Pericardium fibroblast (primary cell): ENCODE measurements around the gene ABHD16A. TPM values are rescaled to one million over a fixed set of nuclear protein-coding genes. Genes with fewer than 3 reads are reported as not detected.

Source experiments
- total RNA-seq: library from RNA; depleted of rRNA; stranded (reverse); fragments of >200 nt; gene quantifications from 2 replicates; pipeline ENCODE4 v1.2.3, GENCODE V29; 2015

ABHD16A gene
- 25.7 and 29.2 TPM in 2 replicates for total RNA-seq

DNA sequence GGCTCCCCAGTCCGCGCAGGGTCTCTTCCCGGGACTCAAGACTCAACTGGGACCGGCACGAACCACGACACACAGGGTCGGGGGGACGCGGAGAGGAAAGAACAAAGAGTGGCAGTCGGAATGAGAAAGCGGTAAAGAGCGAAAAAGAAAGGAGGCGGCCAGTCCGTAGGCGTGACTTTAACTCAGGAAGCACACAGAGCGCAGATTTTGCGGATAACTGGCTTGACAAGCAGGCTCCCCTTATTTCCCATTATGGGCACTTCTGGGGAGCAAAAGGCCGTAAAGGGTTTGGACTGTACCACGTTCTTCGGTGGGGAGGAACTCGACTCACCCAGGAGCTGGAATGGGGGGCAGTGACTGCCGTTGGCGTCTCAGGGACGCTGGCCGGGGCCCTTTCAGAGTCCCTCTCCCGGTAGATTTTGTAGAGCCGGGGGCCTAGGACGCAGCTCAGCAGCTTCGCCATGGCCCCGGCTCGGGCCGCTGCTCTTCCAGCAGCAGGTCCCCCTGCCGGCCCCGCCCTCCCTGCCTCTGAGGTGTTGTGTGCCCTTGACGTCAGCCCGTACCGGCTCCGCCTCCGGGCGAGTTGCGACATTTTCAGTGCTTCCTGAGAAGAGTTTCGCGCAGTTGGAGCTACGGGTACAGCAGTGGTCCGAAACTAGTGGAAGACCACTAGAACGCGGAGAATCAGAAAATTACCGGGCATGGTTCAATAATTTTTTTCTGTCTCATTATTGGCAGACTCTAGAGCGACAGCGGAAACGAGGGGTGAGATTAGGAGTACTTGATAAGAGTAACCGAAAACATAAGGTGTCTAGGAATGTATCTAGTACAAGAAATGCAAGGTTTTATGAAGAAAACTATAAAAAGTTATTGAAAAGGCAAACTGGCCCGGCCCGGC, at the start of gene ABHD16A:
Gene ABHD16A, minus strand, starts transcription at position 506 of the 898 bp plus-strand sequence. Its CDS starts 43 bp downstream, at position 463.

GRCh38 chr6:31739639-31740396, 36.7 kb upstream of the ABHD16A start, which contains the start of gene MSH5:
TSS of gene MSH5 (plus strand) at chr6:31740005. CDS start at chr6:31740467, 462 bp downstream.

GRCh38 chr6:31736021-31736767, 33.1 kb upstream of the ABHD16A start, which contains the start of gene CLIC1:
TSS of gene CLIC1 (minus strand) at chr6:31736530. CDS start at chr6:31736300, 230 bp downstream.

GRCh38 chr6:31728767-31729514, 25.8 kb upstream of the ABHD16A start, which contains the start of gene DDAH2:
TSS of gene DDAH2 (minus strand) at chr6:31729299. CDS start at chr6:31729161, 138 bp downstream.

DNA sequence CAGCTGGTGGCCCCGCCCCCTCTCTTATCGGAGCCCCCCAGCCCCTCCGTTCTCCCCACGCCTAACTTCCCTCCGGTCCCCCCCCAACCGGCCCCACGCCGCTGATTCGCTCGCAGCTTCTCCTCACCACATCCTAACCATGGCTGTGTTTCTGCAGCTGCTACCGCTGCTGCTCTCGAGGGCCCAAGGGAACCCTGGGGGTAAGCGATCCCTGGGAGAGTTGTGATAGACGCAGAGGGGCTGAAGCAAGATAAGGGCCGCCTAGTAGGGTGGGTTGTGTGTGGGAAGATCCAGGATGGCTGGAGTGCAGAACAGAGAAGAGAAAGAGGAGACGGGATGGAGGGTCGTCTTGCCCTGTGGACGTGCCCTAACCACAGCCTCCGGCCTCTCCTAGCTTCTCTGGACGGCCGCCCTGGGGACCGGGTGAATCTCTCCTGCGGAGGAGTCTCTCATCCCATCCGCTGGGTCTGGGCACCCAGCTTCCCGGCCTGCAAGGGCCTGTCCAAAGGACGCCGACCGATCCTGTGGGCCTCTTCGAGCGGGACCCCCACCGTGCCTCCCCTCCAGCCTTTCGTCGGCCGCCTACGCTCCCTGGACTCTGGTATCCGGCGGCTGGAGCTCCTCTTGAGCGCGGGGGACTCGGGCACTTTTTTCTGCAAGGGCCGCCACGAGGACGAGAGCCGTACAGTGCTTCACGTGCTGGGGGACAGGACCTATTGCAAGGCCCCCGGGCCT, 20.3 kb upstream of the ABHD16A start, which contains the start of gene MPIG6B:
Gene MPIG6B, plus strand, starts transcription at position 129 of the 735 bp plus-strand sequence. Its CDS starts 11 bp downstream, at position 140.

GRCh38 chr6:31721351-31722020, 18.4 kb upstream of the ABHD16A start, which contains the start of gene LY6G6C:
TSS of gene LY6G6C (minus strand) at chr6:31721746. CDS start at chr6:31721679, 67 bp downstream.

DNA sequence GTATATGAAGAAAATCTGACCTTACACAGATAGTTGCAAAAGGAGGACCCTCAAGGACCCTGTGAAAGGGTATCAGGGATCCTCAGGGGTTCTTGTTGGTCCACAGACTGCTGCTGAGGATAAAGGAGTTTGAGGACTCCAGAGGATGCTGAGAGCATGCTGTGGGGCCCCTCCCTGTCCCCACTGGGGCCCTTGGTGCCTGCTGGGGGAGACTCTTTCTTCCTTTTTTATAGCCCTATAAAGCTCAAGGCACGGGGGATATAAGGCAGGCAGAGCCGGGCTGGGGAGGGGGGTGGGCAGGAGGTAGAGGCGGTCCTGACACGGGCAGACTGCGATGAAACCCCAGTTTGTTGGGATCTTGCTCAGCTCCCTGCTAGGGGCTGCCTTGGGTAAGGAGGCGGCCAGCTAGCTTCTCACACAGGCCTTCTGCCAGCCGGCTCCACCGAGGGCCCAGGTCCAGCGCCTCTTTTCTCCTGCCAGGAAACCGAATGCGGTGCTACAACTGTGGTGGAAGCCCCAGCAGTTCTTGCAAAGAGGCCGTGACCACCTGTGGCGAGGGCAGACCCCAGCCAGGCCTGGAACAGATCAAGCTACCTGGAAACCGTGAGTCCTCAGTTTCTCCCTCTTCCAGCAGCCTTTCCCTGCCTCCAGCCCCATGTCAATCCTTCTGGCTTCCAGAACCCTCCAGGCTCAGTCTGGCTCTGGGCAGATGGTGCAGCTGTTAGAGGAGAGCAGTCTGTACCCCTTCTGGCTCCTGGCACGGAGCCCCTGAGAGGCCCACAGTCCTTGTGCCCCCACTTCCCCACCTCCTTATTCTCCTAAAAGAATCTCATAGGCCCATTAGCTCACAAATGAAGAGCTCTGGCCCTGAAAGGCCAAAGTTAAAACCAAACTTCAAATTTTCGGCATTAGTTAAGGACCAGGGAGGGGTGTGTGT, 12.2 kb upstream of the ABHD16A start, which contains the start of gene LY6G6D:
Gene LY6G6D, plus strand, starts transcription at position 327 of the 937 bp plus-strand sequence. Its CDS starts 8 bp downstream, at position 335.

GRCh38 chr6:31706599-31706998, 3.5 kb upstream of the ABHD16A start, which contains the start of gene LY6G6F:
TSS of gene LY6G6F (plus strand) at chr6:31706866. CDS start at chr6:31706907, 41 bp downstream.

GRCh38 chr6:31680226-31681134, 22.6 kb downstream of the ABHD16A start, which contains the start of gene LY6G5C:
TSS of gene LY6G5C (minus strand) at chr6:31681067. CDS start at chr6:31680373, 694 bp downstream.

DNA sequence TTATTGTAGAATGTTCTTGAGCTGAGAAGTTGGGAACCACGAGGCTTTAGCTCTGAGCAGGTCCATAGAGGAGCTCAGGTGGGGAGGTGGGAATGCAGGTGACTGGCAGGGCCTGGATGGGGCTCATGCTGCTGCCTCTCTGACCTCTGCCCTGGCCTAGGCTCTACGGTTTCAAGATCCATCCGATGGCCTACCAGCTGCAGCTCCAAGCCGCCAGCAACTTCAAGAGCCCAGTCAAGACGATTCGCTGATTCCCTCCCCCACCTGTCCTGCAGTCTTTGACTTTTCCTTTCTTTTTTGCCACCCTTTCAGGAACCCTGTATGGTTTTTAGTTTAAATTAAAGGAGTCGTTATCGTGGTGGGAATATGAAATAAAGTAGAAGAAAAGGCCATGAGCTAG, 33.4 kb downstream of the ABHD16A start, which contains the start of gene LY6G5B:
Gene LY6G5B, plus strand, starts transcription at position 301 of the 400 bp plus-strand sequence. CDS start 975 bp downstream, outside the sequence.

DNA sequence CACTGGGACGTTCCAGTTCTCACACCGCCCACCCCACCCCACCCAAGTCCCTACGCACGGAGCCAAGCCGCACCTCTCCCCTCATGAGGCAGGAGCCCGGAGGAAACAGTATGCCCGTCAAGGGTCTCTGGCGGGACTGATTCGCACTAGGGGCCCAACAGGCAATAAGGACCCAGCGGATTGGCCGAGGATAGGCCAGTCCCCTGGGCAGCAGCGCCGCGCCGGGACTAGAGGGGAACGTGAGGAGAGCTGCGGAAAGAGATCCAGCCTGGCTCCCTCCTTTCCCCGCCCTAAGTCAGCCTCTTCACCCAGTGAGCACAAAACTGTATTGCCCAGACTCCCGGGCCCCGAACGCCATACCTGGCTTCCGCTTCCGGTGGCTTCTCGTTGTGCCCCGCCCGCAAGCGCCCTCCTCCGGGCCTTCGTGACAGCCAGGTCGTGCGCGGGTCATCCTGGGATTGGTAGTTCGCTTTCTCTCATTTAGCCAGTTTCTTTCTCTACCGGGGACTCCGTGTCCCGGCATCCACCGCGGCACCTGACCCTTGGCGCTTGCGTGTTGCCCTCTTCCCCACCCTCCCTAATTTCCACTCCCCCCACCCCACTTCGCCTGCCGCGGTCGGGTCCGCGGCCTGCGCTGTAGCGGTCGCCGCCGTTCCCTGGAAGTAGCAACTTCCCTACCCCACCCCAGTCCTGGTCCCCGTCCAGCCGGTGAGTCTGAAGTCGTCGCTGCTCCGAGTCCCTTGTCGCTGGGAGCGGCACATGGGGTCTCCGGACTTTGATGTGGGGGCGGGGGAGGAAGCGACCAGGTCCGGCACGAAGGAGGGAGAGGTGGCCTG, 37.4 kb downstream of the ABHD16A start, which contains the start of gene CSNK2B:
Gene CSNK2B, plus strand, starts transcription at position 580 of the 836 bp plus-strand sequence. CDS start 752 bp downstream, outside the sequence.

DNA sequence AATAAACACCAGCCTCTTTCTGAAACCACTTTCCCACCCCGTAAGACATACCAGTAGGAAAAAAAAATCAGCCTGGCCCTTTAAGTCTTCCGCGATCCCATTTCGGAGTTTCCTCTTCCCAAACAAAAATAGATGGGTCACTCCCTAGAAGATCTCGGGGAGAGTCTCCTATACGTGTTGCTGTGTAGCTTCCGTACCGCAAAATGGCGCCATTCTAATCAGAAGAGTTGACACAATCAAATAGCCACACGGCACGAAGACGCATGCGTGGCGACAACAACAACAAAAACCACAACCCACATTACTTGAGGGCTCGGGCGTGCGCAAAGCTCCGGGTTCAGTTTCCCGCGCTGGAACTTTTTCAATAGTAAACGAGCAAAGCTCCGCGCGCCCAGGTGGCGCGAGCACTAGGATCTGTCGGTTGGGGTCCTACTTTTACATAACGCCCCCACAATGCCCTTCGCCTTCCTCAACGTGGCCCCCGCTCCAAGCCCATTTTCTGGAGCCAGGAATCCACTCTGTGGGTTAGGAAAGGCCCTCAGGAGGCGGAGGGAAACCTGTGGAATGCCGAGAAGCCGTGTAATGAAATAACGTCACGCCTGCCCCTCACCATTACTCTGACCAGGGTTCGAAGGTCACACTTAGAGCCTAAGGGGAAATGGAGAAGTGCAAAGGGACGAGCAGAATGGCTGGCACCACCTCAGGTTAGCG, 38.2 kb downstream of the ABHD16A start, which contains the start of gene GPANK1:
Gene GPANK1, minus strand, starts transcription at position 208 of the 711 bp plus-strand sequence. CDS start 519 bp downstream, outside the sequence.

GRCh38 chr6:31660381-31661261, 42.5 kb downstream of the ABHD16A start, which contains the start of gene C6orf47:
TSS of gene C6orf47 (minus strand) at chr6:31660778. CDS start at chr6:31659947, 831 bp downstream.

